ENCODE results near the gene SETDB2.

SETDB2 gene

GRCh38 chr13:49443357-49443703 lies 744 bp upstream of the SETDB2 start:
- H3K4ac ChIP-seq (ENCODE audit: low read length) = no peak overlapping the region
- WGBS, 2 donors (ENCODE audit: extremely low coverage in 2 of 2, insufficient read length in 2 of 2, insufficient replicate concordance in 1 of 2) = no CpG with 5 or more reads among the region's 10 CpGs
- H3K9me3 ChIP-seq (replicated peaks in 1 of 2; ENCODE audit: control insufficient read depth in 2 of 2, insufficient read depth in 1 of 2, low read depth in 1 of 2, low read length in 2 of 2) = no peaks in the 10 kb centered on the region
- H3K79me1 ChIP-seq (ENCODE audit: low read depth, low read length) = no peaks in the 10 kb centered on the region
- peaks cover 0 to 8% of the 10 kb centered on the region in 2 donors for H3K36me3 ChIP-seq (replicated peaks in 1 of 2; ENCODE audit: control insufficient read depth in 2 of 2, insufficient read depth in 2 of 2, low read length in 2 of 2)
- H2AFZ ChIP-seq (ENCODE audit: low read length) = peak overlapping the region; percentile 81
- H2BK120ac ChIP-seq (ENCODE audit: low read depth, low read length) = no peak overlapping the region
- H3K23ac ChIP-seq (ENCODE audit: low read depth, low read length, poor library complexity) = no peak overlapping the region
- no peak overlapping the region for H3K9ac ChIP-seq (ENCODE audit: low read depth, low read length, poor library complexity)
- peak; percentile 40 for DNase-seq (ENCODE audit: low spot score)
- peak overlapping the region; percentile 69 for H2BK5ac ChIP-seq (ENCODE audit: low read length)
- H3K4me2 ChIP-seq (ENCODE audit: insufficient read depth, low read length, poor library complexity, severe bottlenecking) = peak overlapping the region; percentile 66
- no peak overlapping the region for H4K91ac ChIP-seq (ENCODE audit: low read depth, low read length, poor library complexity)
- H2BK12ac ChIP-seq (ENCODE audit: low read length) = no peak overlapping the region
- H2BK15ac ChIP-seq (ENCODE audit: low read length) = no peak overlapping the region
- peaks cover 0 to 2% of the 10 kb centered on the region in 2 donors for H3K4me1 ChIP-seq (ENCODE audit: control insufficient read depth in 2 of 2, insufficient read depth in 1 of 2, low read depth in 1 of 2, low read length in 2 of 2)
- H3K27ac ChIP-seq (replicated peaks; ENCODE audit: low read length) = peak overlapping the region; percentile 75
- H3K14ac ChIP-seq (ENCODE audit: low read length) = no peak overlapping the region
- no peak overlapping the region for H2AK5ac ChIP-seq (ENCODE audit: low read depth, low read length)
- H3K18ac ChIP-seq (ENCODE audit: low read length) = peak overlapping the region; percentile 86
- H3K4me3 ChIP-seq (ENCODE audit: low read length in 2 of 2) = peak overlapping the region; percentile 74 to 85
- no peak overlapping the region for H4K8ac ChIP-seq (ENCODE audit: low read depth, low read length)
- H3K27me3 ChIP-seq (ENCODE audit: control insufficient read depth in 3 of 3, insufficient read depth in 3 of 3, low read depth in 1 of 3, low read length in 3 of 3) = no peaks in the 10 kb centered on the region

DNA sequence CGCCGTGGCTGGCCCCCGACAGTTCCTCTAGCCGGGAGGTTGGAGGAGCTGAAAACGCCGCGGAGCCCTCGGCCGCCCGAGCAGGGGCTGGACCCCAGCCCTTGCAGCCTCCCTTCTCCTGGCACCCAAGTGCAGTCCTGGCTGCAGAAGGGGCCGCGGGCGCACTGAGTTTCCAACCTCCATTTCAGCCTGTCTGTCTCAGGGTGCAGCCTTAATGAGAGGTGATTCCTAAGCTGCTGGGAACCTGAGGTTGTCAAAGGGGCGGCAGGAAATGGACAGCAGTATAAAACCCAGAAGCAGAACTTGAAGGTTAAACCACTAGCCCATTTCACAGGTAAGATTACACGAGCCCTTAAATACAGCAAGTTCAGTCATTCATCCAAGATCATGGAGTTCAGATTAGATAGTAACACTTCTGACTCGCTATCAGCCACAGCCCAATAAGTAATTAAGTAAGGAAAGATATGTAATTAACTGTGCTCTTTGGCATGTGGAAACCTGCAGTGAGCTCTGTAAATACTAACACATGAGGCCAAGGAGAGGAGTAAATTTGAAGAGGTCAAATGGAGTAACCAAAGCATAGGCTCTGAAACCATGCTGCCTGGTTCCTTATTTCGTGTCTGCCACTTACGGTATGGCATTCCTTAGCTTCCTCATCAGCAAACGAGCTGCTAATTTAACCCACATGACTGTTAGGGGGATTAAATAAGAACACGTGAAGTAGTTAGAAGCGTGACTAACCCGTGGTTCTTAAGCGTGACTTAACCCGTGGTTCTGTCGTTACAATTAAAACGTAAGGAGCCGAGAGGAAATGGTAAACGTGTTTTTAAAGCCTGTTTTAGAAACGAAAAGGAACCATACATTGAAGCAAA lies 686 bp downstream of the SETDB2 start:
- H2AK5ac ChIP-seq (ENCODE audit: low read depth, low read length) = no peak overlapping the region
- no CpG with 5 or more reads among the region's 29 CpGs for WGBS, 2 donors (ENCODE audit: extremely low coverage in 2 of 2, insufficient read length in 2 of 2, insufficient replicate concordance in 1 of 2)

GRCh38 chr13:49446473-49446872 lies 2.4 kb downstream of the SETDB2 start:
- Histone ChIP-seq H2BK12ac (ENCODE audit: low read length) (no peak overlapping the region), H3K4me2 (ENCODE audit: insufficient read depth, low read length, poor library complexity, severe bottlenecking) (no peak overlapping the region), H3K27ac (replicated peaks; ENCODE audit: low read length) (no peak overlapping the region), H2BK5ac (ENCODE audit: low read length) (no peak overlapping the region), H3K9ac (ENCODE audit: low read depth, low read length, poor library complexity) (no peak overlapping the region), H3K4me1 (ENCODE audit: control insufficient read depth in 2 of 2, insufficient read depth in 1 of 2, low read depth in 1 of 2, low read length in 2 of 2) (peaks cover 0 to 2% of the 10 kb centered on the region in 2 donors), H3K23ac (ENCODE audit: low read depth, low read length, poor library complexity) (no peak overlapping the region), H3K27me3 (ENCODE audit: control insufficient read depth in 3 of 3, insufficient read depth in 3 of 3, low read depth in 1 of 3, low read length in 3 of 3) (no peaks in the 10 kb centered on the region), H3K4me3 (ENCODE audit: low read length in 2 of 2) (no peak overlapping the region), H2AK5ac (ENCODE audit: low read depth, low read length) (no peak overlapping the region), H3K4ac (ENCODE audit: low read length) (no peak overlapping the region), H2BK120ac (ENCODE audit: low read depth, low read length) (no peak overlapping the region), H3K9me3 (replicated peaks in 1 of 2; ENCODE audit: control insufficient read depth in 2 of 2, insufficient read depth in 1 of 2, low read depth in 1 of 2, low read length in 2 of 2) (no peaks in the 10 kb centered on the region), H3K79me1 (ENCODE audit: low read depth, low read length) (no peaks in the 10 kb centered on the region), H3K14ac (ENCODE audit: low read length) (no peak overlapping the region), H4K91ac (ENCODE audit: low read depth, low read length, poor library complexity) (no peak overlapping the region), H3K36me3 (replicated peaks in 1 of 2; ENCODE audit: control insufficient read depth in 2 of 2, insufficient read depth in 2 of 2, low read length in 2 of 2) (peaks cover 0 to 8% of the 10 kb centered on the region in 2 donors), H4K8ac (ENCODE audit: low read depth, low read length) (no peak overlapping the region), H2BK15ac (ENCODE audit: low read length) (no peak overlapping the region), H2AFZ (ENCODE audit: low read length) (no peak overlapping the region), H3K18ac (ENCODE audit: low read length) (no peak overlapping the region)
- DNase-seq (ENCODE audit: low spot score) = no peak

More for the DNA sequence above, 686 bp downstream of the SETDB2 start:
- peak overlapping the region; percentile 74 to 91 for H3K4me3 ChIP-seq (ENCODE audit: low read length in 2 of 2)
- no peak overlapping the region for H2BK120ac ChIP-seq (ENCODE audit: low read depth, low read length)
- H2BK12ac ChIP-seq (ENCODE audit: low read length) = no peak overlapping the region
- peak overlapping the region; percentile 78 for H3K27ac ChIP-seq (replicated peaks; ENCODE audit: low read length)
- H3K9me3 ChIP-seq (replicated peaks in 1 of 2; ENCODE audit: control insufficient read depth in 2 of 2, insufficient read depth in 1 of 2, low read depth in 1 of 2, low read length in 2 of 2) = no peaks in the 10 kb centered on the region
- H3K14ac ChIP-seq (ENCODE audit: low read length) = peak overlapping the region; percentile 79
- no peak overlapping the region for H4K91ac ChIP-seq (ENCODE audit: low read depth, low read length, poor library complexity)
- peak; percentile 29 for DNase-seq (ENCODE audit: low spot score)
- H3K18ac ChIP-seq (ENCODE audit: low read length) = peak overlapping the region; percentile 94
- H3K36me3 ChIP-seq (replicated peaks in 1 of 2; ENCODE audit: control insufficient read depth in 2 of 2, insufficient read depth in 2 of 2, low read length in 2 of 2) = peaks cover 0 to 8% of the 10 kb centered on the region in 2 donors
- peak overlapping the region; percentile 93 for H2AFZ ChIP-seq (ENCODE audit: low read length)
- no peaks in the 10 kb centered on the region for H3K79me1 ChIP-seq (ENCODE audit: low read depth, low read length)
- peak overlapping the region; percentile 91 for H3K9ac ChIP-seq (ENCODE audit: low read depth, low read length, poor library complexity)
- H3K23ac ChIP-seq (ENCODE audit: low read depth, low read length, poor library complexity) = peak overlapping the region; percentile 97
- no peak overlapping the region for H4K8ac ChIP-seq (ENCODE audit: low read depth, low read length)
- no peaks in the 10 kb centered on the region for H3K27me3 ChIP-seq (ENCODE audit: control insufficient read depth in 3 of 3, insufficient read depth in 3 of 3, low read depth in 1 of 3, low read length in 3 of 3)
- H3K4ac ChIP-seq (ENCODE audit: low read length) = no peak overlapping the region
- H3K4me1 ChIP-seq (ENCODE audit: control insufficient read depth in 2 of 2, insufficient read depth in 1 of 2, low read depth in 1 of 2, low read length in 2 of 2) = peaks cover 0 to 2% of the 10 kb centered on the region in 2 donors
- H2BK5ac ChIP-seq (ENCODE audit: low read length) = peak overlapping the region; percentile 91
- H3K4me2 ChIP-seq (ENCODE audit: insufficient read depth, low read length, poor library complexity, severe bottlenecking) = peak overlapping the region; percentile 84
- H2BK15ac ChIP-seq (ENCODE audit: low read length) = peak overlapping the region; percentile 91

DNA sequence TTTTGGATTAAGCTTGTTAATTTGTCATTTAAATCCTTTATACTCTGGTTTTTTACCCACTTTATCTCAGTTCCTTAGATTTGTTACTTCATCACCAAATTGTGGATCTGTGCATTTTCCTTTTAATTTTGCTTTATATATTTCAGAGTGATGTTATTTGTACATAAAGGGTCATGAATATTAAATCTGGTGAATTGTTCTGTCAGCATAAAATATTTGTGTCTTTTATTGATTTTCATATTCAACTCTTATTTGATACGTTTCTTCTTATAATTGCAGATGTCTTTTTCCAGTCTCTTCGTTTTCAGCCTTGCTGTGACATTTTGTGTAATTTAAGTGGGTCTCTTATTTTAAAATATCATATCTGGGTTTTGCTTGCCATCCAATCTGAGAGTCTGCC lies 4.7 kb downstream of the SETDB2 start:
- no peak overlapping the region for H3K18ac ChIP-seq (ENCODE audit: low read length)
- H3K9me3 ChIP-seq (replicated peaks in 1 of 2; ENCODE audit: control insufficient read depth in 2 of 2, insufficient read depth in 1 of 2, low read depth in 1 of 2, low read length in 2 of 2) = no peaks in the 10 kb centered on the region
- H3K4me3 ChIP-seq (ENCODE audit: low read length in 2 of 2) = no peak overlapping the region
- DNase-seq (ENCODE audit: low spot score) = no peak
- no peak overlapping the region for H2AK5ac ChIP-seq (ENCODE audit: low read depth, low read length)
- no peak overlapping the region for H3K23ac ChIP-seq (ENCODE audit: low read depth, low read length, poor library complexity)
- no peak overlapping the region for H4K8ac ChIP-seq (ENCODE audit: low read depth, low read length)
- H2AFZ ChIP-seq (ENCODE audit: low read length) = no peak overlapping the region
- H2BK15ac ChIP-seq (ENCODE audit: low read length) = no peak overlapping the region
- H3K14ac ChIP-seq (ENCODE audit: low read length) = no peak overlapping the region
- H2BK5ac ChIP-seq (ENCODE audit: low read length) = no peak overlapping the region
- no CpG with 5 or more reads among the region's 2 CpGs for WGBS, 2 donors (ENCODE audit: extremely low coverage in 2 of 2, insufficient read length in 2 of 2, insufficient replicate concordance in 1 of 2)
- H3K9ac ChIP-seq (ENCODE audit: low read depth, low read length, poor library complexity) = no peak overlapping the region
- no peaks in the 10 kb centered on the region for H3K79me1 ChIP-seq (ENCODE audit: low read depth, low read length)
- H3K4ac ChIP-seq (ENCODE audit: low read length) = no peak overlapping the region
- peaks cover 0 to 2% of the 10 kb centered on the region in 2 donors for H3K4me1 ChIP-seq (ENCODE audit: control insufficient read depth in 2 of 2, insufficient read depth in 1 of 2, low read depth in 1 of 2, low read length in 2 of 2)
- no peaks in the 10 kb centered on the region for H3K27me3 ChIP-seq (ENCODE audit: control insufficient read depth in 3 of 3, insufficient read depth in 3 of 3, low read depth in 1 of 3, low read length in 3 of 3)
- no peak overlapping the region for H3K27ac ChIP-seq (replicated peaks; ENCODE audit: low read length)
- no peaks in the 10 kb centered on the region for H3K36me3 ChIP-seq (replicated peaks in 1 of 2; ENCODE audit: control insufficient read depth in 2 of 2, insufficient read depth in 2 of 2, low read length in 2 of 2)
- no peak overlapping the region for H4K91ac ChIP-seq (ENCODE audit: low read depth, low read length, poor library complexity)
- H2BK120ac ChIP-seq (ENCODE audit: low read depth, low read length) = no peak overlapping the region
- no peak overlapping the region for H2BK12ac ChIP-seq (ENCODE audit: low read length)
- no peak overlapping the region for H3K4me2 ChIP-seq (ENCODE audit: insufficient read depth, low read length, poor library complexity, severe bottlenecking)

Data from neuronal stem cell (in vitro differentiated cells).